ENCODE measurements around the gene CAMTA2.

The CAMTA2 gene

GRCh38 chr17:5023588-5024147 lies 36.2 kb upstream of the CAMTA2 start:
- Histone ChIP-seq H3K4me3 (replicated peaks; ENCODE audit: insufficient read depth, low read length) (no peak overlapping the region), H3K27ac (replicated peaks) (no peak overlapping the region), H3K27me3 (ENCODE audit: insufficient read depth, poor library complexity, severe bottlenecking) (no peaks in the 10 kb centered on the region)
- no peak for DNase-seq (ENCODE audit: low read depth in 1 of 2, low spot score in 1 of 2)
- no peak for TF ChIP-seq GABPA (IDR thresholded peaks at IDR 0.05; ENCODE audit: low read depth)
- TF ChIP-seq POLR2AphosphoS5 (IDR thresholded peaks at IDR 0.05; ENCODE audit: low read depth), result no peak
- TF ChIP-seq REST (IDR thresholded peaks at IDR 0.05; ENCODE audit: insufficient replicate concordance, low read depth), result no peak
- TF ChIP-seq SPI1 (IDR thresholded peaks at IDR 0.05; ENCODE audit: borderline replicate concordance, low read depth), result no peak
- TF ChIP-seq CTCF (IDR thresholded peaks at IDR 0.05; ENCODE audit: insufficient read depth, low read length), result no peak

GRCh38 chr17:5022171-5022711 lies 34.8 kb upstream of the CAMTA2 start:
- no peak overlapping the region for H3K4me3 ChIP-seq (replicated peaks; ENCODE audit: insufficient read depth, low read length)
- DNase-seq (ENCODE audit: low read depth in 1 of 2, low spot score in 1 of 2), result no peak

More at GRCh38 chr17:5022171-5022711, 34.8 kb upstream of the CAMTA2 start:
- Histone ChIP-seq H3K27ac (replicated peaks) (no peak overlapping the region), H3K27me3 (ENCODE audit: insufficient read depth, poor library complexity, severe bottlenecking) (no peaks in the 10 kb centered on the region)
- TF ChIP-seq CTCF (IDR thresholded peaks at IDR 0.05; ENCODE audit: insufficient read depth, low read length) (no peak), SPI1 (IDR thresholded peaks at IDR 0.05; ENCODE audit: borderline replicate concordance, low read depth) (no peak), POLR2AphosphoS5 (IDR thresholded peaks at IDR 0.05; ENCODE audit: low read depth) (no peak), GABPA (IDR thresholded peaks at IDR 0.05; ENCODE audit: low read depth) (no peak), REST (IDR thresholded peaks at IDR 0.05; ENCODE audit: insufficient replicate concordance, low read depth) (no peak)

All from HL-60 (cell line).